ENCODE data around the gene CKAP5.

The CKAP5 gene

GRCh38 chr11:46879056-46879585 is 33.0 kb upstream of the CKAP5 start:
- no peaks in the 10 kb centered on the region for H3K27me3 ChIP-seq (ENCODE audit: control insufficient read depth, insufficient read depth, low read length)
- H3K4me1 ChIP-seq (ENCODE audit: control insufficient read depth, insufficient read depth, low read length), result no peaks in the 10 kb centered on the region
- no peak overlapping the region for H3K4me3 ChIP-seq (ENCODE audit: low read length)
- no peak overlapping the region for H3K4me2 ChIP-seq (ENCODE audit: low read length)
- H3K9ac ChIP-seq (ENCODE audit: low read depth, low read length), result no peak overlapping the region
- H3K9me3 ChIP-seq (replicated peaks; ENCODE audit: low read length), result no peaks in the 10 kb centered on the region
- no peaks in the 10 kb centered on the region for H3K36me3 ChIP-seq (ENCODE audit: insufficient read depth, low read length)

GRCh38 chr11:46877580-46877979 is 31.5 kb upstream of the CKAP5 start:
- Histone ChIP-seq H3K27me3 (ENCODE audit: control insufficient read depth, insufficient read depth, low read length) (no peaks in the 10 kb centered on the region), H3K9ac (ENCODE audit: low read depth, low read length) (no peak overlapping the region), H3K36me3 (ENCODE audit: insufficient read depth, low read length) (no peaks in the 10 kb centered on the region), H3K9me3 (replicated peaks; ENCODE audit: low read length) (no peaks in the 10 kb centered on the region), H3K4me1 (ENCODE audit: control insufficient read depth, insufficient read depth, low read length) (no peaks in the 10 kb centered on the region), H3K4me3 (ENCODE audit: low read length) (no peak overlapping the region), H3K4me2 (ENCODE audit: low read length) (no peak overlapping the region)

GRCh38 chr11:46876471-46876870 is 30.4 kb upstream of the CKAP5 start:
- Histone ChIP-seq H3K9me3 (replicated peaks; ENCODE audit: low read length) (no peaks in the 10 kb centered on the region), H3K4me2 (ENCODE audit: low read length) (no peak overlapping the region), H3K27me3 (ENCODE audit: control insufficient read depth, insufficient read depth, low read length) (no peaks in the 10 kb centered on the region), H3K9ac (ENCODE audit: low read depth, low read length) (no peak overlapping the region), H3K4me3 (ENCODE audit: low read length) (no peak overlapping the region), H3K4me1 (ENCODE audit: control insufficient read depth, insufficient read depth, low read length) (no peaks in the 10 kb centered on the region), H3K36me3 (ENCODE audit: insufficient read depth, low read length) (no peaks in the 10 kb centered on the region)

GRCh38 chr11:46874586-46874985 is 28.5 kb upstream of the CKAP5 start:
- Histone ChIP-seq H3K4me1 (ENCODE audit: control insufficient read depth, insufficient read depth, low read length) (no peaks in the 10 kb centered on the region), H3K27me3 (ENCODE audit: control insufficient read depth, insufficient read depth, low read length) (no peaks in the 10 kb centered on the region), H3K4me3 (ENCODE audit: low read length) (no peak overlapping the region), H3K36me3 (ENCODE audit: insufficient read depth, low read length) (no peaks in the 10 kb centered on the region), H3K9me3 (replicated peaks; ENCODE audit: low read length) (no peaks in the 10 kb centered on the region), H3K4me2 (ENCODE audit: low read length) (no peak overlapping the region), H3K9ac (ENCODE audit: low read depth, low read length) (no peak overlapping the region)

GRCh38 chr11:46868912-46869311 is 22.8 kb upstream of the CKAP5 start:
- H3K4me2 ChIP-seq (ENCODE audit: low read length), result no peak overlapping the region
- no peaks in the 10 kb centered on the region for H3K9me3 ChIP-seq (replicated peaks; ENCODE audit: low read length)
- H3K36me3 ChIP-seq (ENCODE audit: insufficient read depth, low read length), result no peaks in the 10 kb centered on the region
- H3K4me1 ChIP-seq (ENCODE audit: control insufficient read depth, insufficient read depth, low read length), result peaks cover 4% of the 10 kb centered on the region
- H3K9ac ChIP-seq (ENCODE audit: low read depth, low read length), result no peak overlapping the region
- H3K4me3 ChIP-seq (ENCODE audit: low read length), result no peak overlapping the region
- no peaks in the 10 kb centered on the region for H3K27me3 ChIP-seq (ENCODE audit: control insufficient read depth, insufficient read depth, low read length)

- H3K9ac ChIP-seq (ENCODE audit: low read depth, low read length), result no peak overlapping the region
- no peak overlapping the region for H3K4me2 ChIP-seq (ENCODE audit: low read length)
- no peaks in the 10 kb centered on the region for H3K9me3 ChIP-seq (replicated peaks; ENCODE audit: low read length)
- H3K4me3 ChIP-seq (ENCODE audit: low read length), result no peak overlapping the region
- H3K36me3 ChIP-seq (ENCODE audit: insufficient read depth, low read length), result no peaks in the 10 kb centered on the region
- H3K4me1 ChIP-seq (ENCODE audit: control insufficient read depth, insufficient read depth, low read length), result peaks cover 4% of the 10 kb centered on the region
- no peaks in the 10 kb centered on the region for H3K27me3 ChIP-seq (ENCODE audit: control insufficient read depth, insufficient read depth, low read length)
These were observed 19.3 kb upstream of the CKAP5 start for GRCh38 chr11:46865340-46865739.

GRCh38 chr11:46860218-46860617 is 14.1 kb upstream of the CKAP5 start:
- no peaks in the 10 kb centered on the region for H3K9me3 ChIP-seq (replicated peaks; ENCODE audit: low read length)
- no peak overlapping the region for H3K4me2 ChIP-seq (ENCODE audit: low read length)
- H3K36me3 ChIP-seq (ENCODE audit: insufficient read depth, low read length), result no peaks in the 10 kb centered on the region
- peaks cover 3% of the 10 kb centered on the region for H3K4me1 ChIP-seq (ENCODE audit: control insufficient read depth, insufficient read depth, low read length)
- no peak overlapping the region for H3K4me3 ChIP-seq (ENCODE audit: low read length)
- no peak overlapping the region for H3K9ac ChIP-seq (ENCODE audit: low read depth, low read length)
- H3K27me3 ChIP-seq (ENCODE audit: control insufficient read depth, insufficient read depth, low read length), result no peaks in the 10 kb centered on the region

GRCh38 chr11:46858920-46859546 is 13.0 kb upstream of the CKAP5 start:
- H3K9me3 ChIP-seq (replicated peaks; ENCODE audit: low read length), result no peaks in the 10 kb centered on the region
- H3K4me2 ChIP-seq (ENCODE audit: low read length), result no peak overlapping the region
- no peak overlapping the region for H3K9ac ChIP-seq (ENCODE audit: low read depth, low read length)
- H3K4me3 ChIP-seq (ENCODE audit: low read length), result no peak overlapping the region
- H3K36me3 ChIP-seq (ENCODE audit: insufficient read depth, low read length), result no peaks in the 10 kb centered on the region
- no peaks in the 10 kb centered on the region for H3K27me3 ChIP-seq (ENCODE audit: control insufficient read depth, insufficient read depth, low read length)
- no peaks in the 10 kb centered on the region for H3K4me1 ChIP-seq (ENCODE audit: control insufficient read depth, insufficient read depth, low read length)

GRCh38 chr11:46857666-46858065 is 11.6 kb upstream of the CKAP5 start:
- Histone ChIP-seq H3K4me1 (ENCODE audit: control insufficient read depth, insufficient read depth, low read length) (no peaks in the 10 kb centered on the region), H3K9ac (ENCODE audit: low read depth, low read length) (no peak overlapping the region), H3K4me3 (ENCODE audit: low read length) (no peak overlapping the region), H3K36me3 (ENCODE audit: insufficient read depth, low read length) (no peaks in the 10 kb centered on the region), H3K27me3 (ENCODE audit: control insufficient read depth, insufficient read depth, low read length) (no peaks in the 10 kb centered on the region), H3K4me2 (ENCODE audit: low read length) (no peak overlapping the region), H3K9me3 (replicated peaks; ENCODE audit: low read length) (no peaks in the 10 kb centered on the region)

GRCh38 chr11:46856605-46857343 is 10.7 kb upstream of the CKAP5 start:
- no peak overlapping the region for H3K4me2 ChIP-seq (ENCODE audit: low read length)
- H3K36me3 ChIP-seq (ENCODE audit: insufficient read depth, low read length), result no peaks in the 10 kb centered on the region
- H3K27me3 ChIP-seq (ENCODE audit: control insufficient read depth, insufficient read depth, low read length), result no peaks in the 10 kb centered on the region
- H3K9me3 ChIP-seq (replicated peaks; ENCODE audit: low read length), result no peaks in the 10 kb centered on the region
- H3K4me1 ChIP-seq (ENCODE audit: control insufficient read depth, insufficient read depth, low read length), result no peaks in the 10 kb centered on the region
- H3K4me3 ChIP-seq (ENCODE audit: low read length), result no peak overlapping the region
- H3K9ac ChIP-seq (ENCODE audit: low read depth, low read length), result no peak overlapping the region

GRCh38 chr11:46855863-46856262 is 9.8 kb upstream of the CKAP5 start:
- Histone ChIP-seq H3K9me3 (replicated peaks; ENCODE audit: low read length) (no peaks in the 10 kb centered on the region), H3K4me2 (ENCODE audit: low read length) (no peak overlapping the region), H3K36me3 (ENCODE audit: insufficient read depth, low read length) (no peaks in the 10 kb centered on the region), H3K9ac (ENCODE audit: low read depth, low read length) (no peak overlapping the region), H3K27me3 (ENCODE audit: control insufficient read depth, insufficient read depth, low read length) (no peaks in the 10 kb centered on the region), H3K4me1 (ENCODE audit: control insufficient read depth, insufficient read depth, low read length) (no peaks in the 10 kb centered on the region), H3K4me3 (ENCODE audit: low read length) (no peak overlapping the region)

- H3K27me3 ChIP-seq (ENCODE audit: control insufficient read depth, insufficient read depth, low read length), result no peaks in the 10 kb centered on the region
- H3K9ac ChIP-seq (ENCODE audit: low read depth, low read length), result no peak overlapping the region
- H3K36me3 ChIP-seq (ENCODE audit: insufficient read depth, low read length), result no peaks in the 10 kb centered on the region
- H3K4me2 ChIP-seq (ENCODE audit: low read length), result no peak overlapping the region
- no peaks in the 10 kb centered on the region for H3K4me1 ChIP-seq (ENCODE audit: control insufficient read depth, insufficient read depth, low read length)
- no peaks in the 10 kb centered on the region for H3K9me3 ChIP-seq (replicated peaks; ENCODE audit: low read length)
- H3K4me3 ChIP-seq (ENCODE audit: low read length), result no peak overlapping the region
These were observed 9.1 kb upstream of the CKAP5 start for GRCh38 chr11:46855167-46855566.
